PC-9 (cell line): ENCODE measurements around the gene KBTBD4. TPM values are rescaled to one million over a fixed set of nuclear protein-coding genes. Genes with fewer than 3 reads are reported as not detected.

Experiments
- BruUV-seq: library from RNA; stranded (reverse); fragments of 400-500 nt; replicated peaks from 2 replicates; lab custom pipeline; 2021; lab: Mats Ljungman, UMichigan
- CTCF ChIA-PET: fragments of 300-600 bp; sonication (Branson Sonifier 250); formaldehyde crosslinking; loops from one replicate; lab custom pipeline; 2022; ENCODE audit warnings: antibody characterized with exemption; lab: Charles Lee
- POLR2A ChIA-PET: fragments of 300-600 bp; sonication (Branson Sonifier 250); formaldehyde crosslinking; loops from one replicate; lab custom pipeline; 2022; ENCODE audit warnings: antibody characterized with exemption; ENCODE audit not compliant: unreplicated experiment; lab: Charles Lee
- DNase-seq, 2 experiments: peaks; one replicate each; pipeline versions ENCODE4 v3.0.0 to v3.0.0-alpha.2; 2015 to 2022; ENCODE audit warnings: mixed read lengths in 1 of 2
- H2AFZ ChIP-seq: fragments of 200-600 bp; sonication (generic); 2 replicates; pipeline ENCODE4 v1.8.1; 2017; ENCODE audit warnings: antibody characterized with exemption
- H3F3A ChIP-seq: fragments of 200-600 bp; sonication (generic); 2 replicates; pipeline ENCODE4 v1.8.1; 2017; ENCODE audit warnings: antibody characterized with exemption, mild to moderate bottlenecking, low read depth; ENCODE audit not compliant: insufficient read depth
- H3K27ac ChIP-seq: fragments of 200-600 bp; sonication (generic); 2 replicates; pipeline ENCODE4 v1.6.1; 2016; ENCODE audit warnings: mixed run types
- H3K27me3 ChIP-seq: fragments of 200-600 bp; sonication (generic); 2 replicates; pipeline ENCODE4 v1.6.1; 2016; ENCODE audit warnings: low read depth, mixed run types; ENCODE audit not compliant: insufficient read depth
- H3K36me3 ChIP-seq: fragments of 200-600 bp; sonication (generic); 2 replicates; pipeline ENCODE4 v1.6.1; 2016; ENCODE audit warnings: low read depth, mixed run types
- H3K4me1 ChIP-seq: fragments of 200-600 bp; sonication (generic); replicated peaks from 2 replicates; pipeline ENCODE4 v1.6.1; 2016; ENCODE audit warnings: mixed run types; ENCODE audit not compliant: insufficient read depth
- H3K4me2 ChIP-seq: fragments of 200-600 bp; sonication (generic); 2 replicates; pipeline ENCODE4 v1.6.1; 2017; ENCODE audit warnings: mixed run types
- H3K4me3 ChIP-seq: fragments of 200-600 bp; sonication (generic); 2 replicates; pipeline ENCODE4 v1.6.1; 2016; ENCODE audit warnings: mixed run types
- H3K79me2 ChIP-seq: fragments of 200-600 bp; sonication (generic); 2 replicates; pipeline ENCODE4 v1.6.1; 2017; ENCODE audit warnings: low read depth, mixed run types
- H3K9me2 ChIP-seq: fragments of 200-600 bp; sonication (generic); 2 replicates; pipeline ENCODE4 v1.8.1; 2017; ENCODE audit warnings: mild to moderate bottlenecking; ENCODE audit not compliant: insufficient read depth
- H3K9me3 ChIP-seq: fragments of 200-600 bp; sonication (generic); 2 replicates; pipeline ENCODE4 v1.8.1; 2016; ENCODE audit warnings: low read depth; ENCODE audit not compliant: insufficient read depth
- H4K20me1 ChIP-seq: fragments of 200-600 bp; sonication (generic); 2 replicates; pipeline ENCODE4 v1.8.1; 2017; ENCODE audit not compliant: insufficient read depth
- CTCF ChIP-seq: fragments of 200-600 bp; sonication (generic); conservative IDR thresholded peaks from 2 replicates; pipeline ENCODE4 v1.6.1; 2017; ENCODE audit warnings: mixed run types, antibody characterized with exemption, mild to moderate bottlenecking, moderate library complexity
- EZH2 ChIP-seq: fragments of 200-600 bp; sonication (generic); IDR thresholded peaks from 2 replicates; pipeline ENCODE4 v1.8.0; 2017; ENCODE audit warnings: antibody characterized with exemption, low read depth
- intact Hi-C: fragments of 100-400 bp; cut with micrococcal nuclease; formaldehyde crosslinking; loops from one replicate; pipeline ENCODE4 v1.10.0; 2022; ENCODE audit not compliant: unreplicated experiment
- total RNA-seq: library from RNA; stranded (reverse); gene quantifications from 2 replicates; pipeline ENCODE4 v1.2.3, GENCODE V29; 2021

The KBTBD4 gene
- total RNA-seq, 1 experiment from 2014 or later: 20.3 TPM

DNA sequence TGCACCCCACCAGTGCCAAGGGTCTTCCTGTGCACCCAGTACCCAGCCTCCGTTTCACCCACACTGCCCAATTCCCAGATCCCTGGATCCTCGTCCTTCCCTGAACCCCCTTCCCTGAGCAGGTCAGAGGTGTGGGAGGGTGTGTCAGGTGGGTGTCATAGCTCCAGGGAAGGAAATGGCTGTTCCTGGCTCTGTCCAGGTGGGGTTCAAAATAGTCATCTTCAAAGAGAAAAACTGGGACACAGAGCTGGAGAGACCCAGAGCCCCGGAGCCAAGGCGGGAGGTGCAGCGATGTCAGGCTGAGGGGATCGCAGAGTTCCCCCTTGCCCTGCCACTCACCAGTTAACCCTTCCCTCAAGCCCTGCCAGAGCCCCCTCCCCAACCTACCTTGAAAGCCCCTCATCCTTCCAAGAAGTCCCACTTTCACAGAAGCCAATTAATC, 14.7 kb upstream of the KBTBD4 start:
- Histone ChIP-seq H3K9me2 (no peaks in the 10 kb centered on the region), H3F3A (peaks cover 7% of the 10 kb centered on the region; the same call in 1 of the 2 replicates), H2AFZ (no peak overlapping the region), H3K4me2 (no peak overlapping the region), H3K4me1 (no peaks in the 10 kb centered on the region), H3K36me3 (no peaks in the 10 kb centered on the region), H3K27ac (no peak overlapping the region), H4K20me1 (no peaks in the 10 kb centered on the region), H3K9me3 (no peaks in the 10 kb centered on the region), H3K4me3 (no peak overlapping the region), H3K27me3 (peaks cover 22% of the 10 kb centered on the region; the same call in 1 of the 2 replicates), H3K79me2 (no peaks in the 10 kb centered on the region)
- ChIA-PET CTCF (no interaction called here), POLR2A (no interaction called here)
- DNase-seq: no peak
- TF ChIP-seq EZH2 (no peak), CTCF (no peak)
- no TSS peak for BruUV-seq
- intact Hi-C loops: no loop called here

DNA sequence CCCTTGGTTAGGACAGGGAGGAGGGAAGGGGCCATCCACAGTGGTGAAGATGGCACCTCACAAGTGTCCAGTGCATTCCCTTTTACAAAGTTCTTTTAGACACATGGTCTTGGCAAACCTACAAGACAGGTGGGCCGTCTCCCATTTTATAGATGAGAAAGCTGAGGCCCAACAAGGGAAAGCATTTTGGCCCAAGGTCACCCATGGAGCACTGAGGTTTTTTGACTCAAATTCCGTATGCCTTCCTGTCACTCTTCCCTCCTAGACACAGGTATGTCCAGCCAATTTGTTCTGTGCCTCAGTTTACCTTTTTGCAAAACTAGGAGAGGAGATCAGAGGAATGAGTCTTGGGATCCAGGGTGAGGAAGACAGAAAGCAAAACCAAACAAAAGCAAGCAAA, 14.2 kb upstream of the KBTBD4 start:
- ChIA-PET CTCF (no interaction called here), POLR2A (no interaction called here)
- Histone ChIP-seq H3F3A (peaks cover 7% of the 10 kb centered on the region; the same call in 1 of the 2 replicates), H4K20me1 (no peaks in the 10 kb centered on the region), H3K4me1 (no peaks in the 10 kb centered on the region), H3K4me2 (no peak overlapping the region), H3K36me3 (no peaks in the 10 kb centered on the region), H3K27me3 (peaks cover 22% of the 10 kb centered on the region; the same call in 1 of the 2 replicates), H3K9me3 (no peaks in the 10 kb centered on the region), H3K4me3 (no peak overlapping the region), H3K9me2 (no peaks in the 10 kb centered on the region), H3K79me2 (no peaks in the 10 kb centered on the region), H2AFZ (no peak overlapping the region), H3K27ac (no peak overlapping the region)
- no peak for DNase-seq
- no TSS peak for BruUV-seq
- TF ChIP-seq EZH2 (no peak), CTCF (no peak)
- intact Hi-C loops: no loop called here

- peaks cover 7% of the 10 kb centered on the region; the same call in 1 of the 2 replicates for H3F3A ChIP-seq
- no peaks in the 10 kb centered on the region for H3K9me2 ChIP-seq
- H3K27me3 ChIP-seq: peaks cover 22% of the 10 kb centered on the region; the same call in 1 of the 2 replicates
- ChIA-PET POLR2A (no interaction called here), CTCF (no interaction called here)
- H2AFZ ChIP-seq: no peak overlapping the region
- TF ChIP-seq CTCF: no peak
- no peak for TF ChIP-seq EZH2
- no peaks in the 10 kb centered on the region for H3K9me3 ChIP-seq
- DNase-seq: no peak
- intact Hi-C loops: no loop called here
- no peaks in the 10 kb centered on the region for H3K4me1 ChIP-seq
- H3K4me3 ChIP-seq: no peak overlapping the region
- H3K4me2 ChIP-seq: no peak overlapping the region
- H4K20me1 ChIP-seq: no peaks in the 10 kb centered on the region
- H3K36me3 ChIP-seq: no peaks in the 10 kb centered on the region
- no peaks in the 10 kb centered on the region for H3K79me2 ChIP-seq
- BruUV-seq: no TSS peak
- H3K27ac ChIP-seq: no peak overlapping the region
These were observed 13.5 kb upstream of the KBTBD4 start for GRCh38 chr11:47592251-47592650.
